Tibial artery (tissue), 4 donors: ENCODE measurements around the gene TNFRSF8.

Experiments
- DNase-seq, 2 donors: peaks; one replicate each; pipeline ENCODE4 v3.0.0-alpha.2; 2019
- H3K27ac ChIP-seq, 2 donors: fragments of 200-600 bp; sonication (generic) in 1 of 2; 1 replicate in 1 of 2; 2 replicates in 1 of 2; pipeline ENCODE4 v1.5.1; 2018 to 2019; ENCODE audit warnings: mild to moderate bottlenecking in 1 of 2
- H3K27me3 ChIP-seq, 2 donors: fragments of 200-600 bp; sonication (generic) in 1 of 2; one replicate each; pipeline versions ENCODE4 v1.5.1 to v1.6.0; 2016 to 2019
- H3K36me3 ChIP-seq, 3 donors: fragments of 200-600 bp; sonication (generic) in 2 of 3; one replicate each; pipeline ENCODE4 v1.5.1; 2016 to 2019; ENCODE audit warnings: mild to moderate bottlenecking in 2 of 3
- H3K4me1 ChIP-seq, 4 donors: fragments of 200-600 bp; sonication (generic) in 2 of 4; 1 replicate in 3 of 4; 2 replicates in 1 of 4; pipeline ENCODE4 v1.5.1; 2016 to 2019
- H3K4me3 ChIP-seq, 2 donors: fragments of 200-600 bp; sonication (generic) in 1 of 2; 1 replicate in 1 of 2; 2 replicates in 1 of 2; pipeline ENCODE4 v1.5.1; 2018 to 2019; ENCODE audit warnings: mild to moderate bottlenecking in 2 of 2
- H3K9me3 ChIP-seq, 3 donors: fragments of 200-600 bp; sonication (generic) in 1 of 3; one replicate each; pipeline ENCODE4 v1.5.1; 2016 to 2019
- intact Hi-C: fragments of 100-400 bp; cut with DNase I; formaldehyde crosslinking; loops from one replicate; pipeline ENCODE4 v1.15.0; 2023; ENCODE audit warnings: low total_unique reads
- TF ChIP-seq, protein P1 (sequence below), 2 experiments: fragments of 200-600 bp in 1 of 2; fragments of 450-650 bp in 1 of 2; IDR thresholded peaks; one replicate each; pipeline ENCODE4 v1.5.1; 2017 to 2019; ENCODE audit warnings: antibody characterized with exemption in 2 of 2, mild to moderate bottlenecking in 1 of 2, moderate library complexity in 1 of 2

Gene TNFRSF8

DNA sequence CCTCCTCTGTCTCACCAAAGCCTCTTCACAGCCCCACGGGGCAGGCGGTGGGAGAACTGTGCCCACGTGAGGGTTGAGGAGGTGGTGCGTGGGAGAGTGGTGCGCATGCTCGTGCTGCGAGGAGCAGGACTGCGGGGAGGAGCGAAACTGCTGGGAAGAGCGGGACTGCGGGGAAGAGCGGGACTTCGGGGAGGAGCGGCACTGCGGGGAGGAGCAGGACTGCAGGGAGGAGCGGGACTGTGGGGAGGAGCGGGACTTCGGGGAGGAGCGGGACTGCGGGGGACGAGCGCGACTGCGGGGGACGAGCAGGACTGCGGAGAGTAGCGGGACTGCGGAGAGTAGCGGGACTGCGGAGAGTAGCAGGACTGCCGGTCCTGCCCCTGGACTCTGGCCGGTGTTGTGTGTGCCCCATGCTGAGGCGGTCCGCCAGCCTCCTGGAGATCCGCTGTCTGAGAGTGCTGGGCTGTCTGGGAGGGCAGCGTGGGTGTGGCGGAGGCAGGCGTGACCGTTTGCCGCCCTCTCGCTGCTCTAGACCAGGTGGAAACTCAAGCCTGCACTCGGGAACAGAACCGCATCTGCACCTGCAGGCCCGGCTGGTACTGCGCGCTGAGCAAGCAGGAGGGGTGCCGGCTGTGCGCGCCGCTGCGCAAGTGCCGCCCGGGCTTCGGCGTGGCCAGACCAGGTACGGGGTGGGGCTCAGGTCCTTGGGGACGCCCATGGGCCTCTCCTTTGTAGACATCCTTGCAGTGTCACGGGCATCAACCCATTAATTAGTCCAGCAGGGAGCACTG lies 128.3 kb downstream of the TNFRSF8 start:
- Histone ChIP-seq H3K27ac (no peak overlapping the region), H3K36me3 (peaks cover 0 to 47% (median 27%) of the 10 kb centered on the region in 3 donors), H3K4me1 (no peaks in the 10 kb centered on the region), H3K27me3 (peaks cover 0 to 24% of the 10 kb centered on the region in 2 donors), H3K4me3 (no peak overlapping the region), H3K9me3 (no peaks in the 10 kb centered on the region)
- TF ChIP-seq, protein P1, sequence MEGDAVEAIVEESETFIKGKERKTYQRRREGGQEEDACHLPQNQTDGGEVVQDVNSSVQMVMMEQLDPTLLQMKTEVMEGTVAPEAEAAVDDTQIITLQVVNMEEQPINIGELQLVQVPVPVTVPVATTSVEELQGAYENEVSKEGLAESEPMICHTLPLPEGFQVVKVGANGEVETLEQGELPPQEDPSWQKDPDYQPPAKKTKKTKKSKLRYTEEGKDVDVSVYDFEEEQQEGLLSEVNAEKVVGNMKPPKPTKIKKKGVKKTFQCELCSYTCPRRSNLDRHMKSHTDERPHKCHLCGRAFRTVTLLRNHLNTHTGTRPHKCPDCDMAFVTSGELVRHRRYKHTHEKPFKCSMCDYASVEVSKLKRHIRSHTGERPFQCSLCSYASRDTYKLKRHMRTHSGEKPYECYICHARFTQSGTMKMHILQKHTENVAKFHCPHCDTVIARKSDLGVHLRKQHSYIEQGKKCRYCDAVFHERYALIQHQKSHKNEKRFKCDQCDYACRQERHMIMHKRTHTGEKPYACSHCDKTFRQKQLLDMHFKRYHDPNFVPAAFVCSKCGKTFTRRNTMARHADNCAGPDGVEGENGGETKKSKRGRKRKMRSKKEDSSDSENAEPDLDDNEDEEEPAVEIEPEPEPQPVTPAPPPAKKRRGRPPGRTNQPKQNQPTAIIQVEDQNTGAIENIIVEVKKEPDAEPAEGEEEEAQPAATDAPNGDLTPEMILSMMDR (IDR thresholded peaks at IDR 0.05), result no peak
- DNase-seq, result no peak
- intact Hi-C loops, result no loop called here
